Endothelial cell of umbilical vein (primary cell): ENCODE measurements around the gene NSD1. TPM values are rescaled to one million over a fixed set of nuclear protein-coding genes. Genes with fewer than 3 reads are reported as not detected.
"Not testable (repeated sequence)": the region's sequence is repeated elsewhere in the genome, so short reads cannot be mapped to it uniquely, and the experiment has no call there.

ENCODE experiments used
- BruUV-seq: library from RNA; stranded (reverse); fragments of 400-500 nt; replicated peaks from 2 replicates; lab custom pipeline; 2021; lab: Mats Ljungman, UMichigan
- CTCF ChIA-PET: fragments of 300-600, 350-600 bp; sonication (Branson Sonifier 250); formaldehyde crosslinking; loops from one replicate; lab custom pipeline; 2021; ENCODE audit warnings: antibody characterized with exemption, inconsistent platforms; lab: Charles Lee
- POLR2A ChIA-PET: fragments of 300-600, 350-600 bp; sonication (Branson Sonifier 250); formaldehyde crosslinking; loops from one replicate; lab custom pipeline; 2021; ENCODE audit warnings: antibody characterized with exemption, inconsistent platforms; lab: Charles Lee
- DNase-seq: peaks from one replicate; pipeline ENCODE4 v3.0.0-alpha.2; 2011; ENCODE audit warnings: low read depth, low spot score
- FAIRE-seq: peaks from 2 replicates; lab custom pipeline; 2011; peaks lifted over from hg19 to GRCh38; lab: Jason Lieb, UNC
- H2AFZ ChIP-seq: 2 replicates; pipeline ENCODE4 v1.6.0; 2012; ENCODE audit warnings: low read depth, low read length, control low read depth, inconsistent platforms
- H3K27ac ChIP-seq: 2 replicates; pipeline ENCODE4 v1.5.1; 2011; ENCODE audit warnings: low read depth, mild to moderate bottlenecking, control low read depth, low read length, moderate library complexity; ENCODE audit not compliant: insufficient read depth
- H3K27me3 ChIP-seq, 2 experiments: 2 replicates each; pipeline versions ENCODE4 v1.6.0 to v1.6.1; 2011; ENCODE audit warnings: low read length in 2 of 2, mixed read lengths in 1 of 2; ENCODE audit not compliant: control insufficient read depth in 2 of 2, insufficient read depth in 2 of 2
- H3K36me3 ChIP-seq, 2 experiments: 2 replicates in 1 of 2; 3 replicates in 1 of 2; pipeline ENCODE4 v1.5.1; 2011; ENCODE audit warnings: low read length in 2 of 2, mild to moderate bottlenecking in 1 of 2, moderate library complexity in 1 of 2; ENCODE audit not compliant: control insufficient read depth in 2 of 2, insufficient read depth in 2 of 2; ENCODE audit errors: extremely low read depth in 1 of 2
- H3K4me1 ChIP-seq: 3 replicates; pipeline ENCODE4 v1.5.1; 2011; ENCODE audit warnings: mild to moderate bottlenecking, low read length; ENCODE audit not compliant: control insufficient read depth, insufficient read depth; ENCODE audit errors: extremely low read depth
- H3K4me2 ChIP-seq: 2 replicates; pipeline ENCODE4 v1.6.1; 2011; ENCODE audit warnings: low read length, control low read depth, mixed read lengths; ENCODE audit not compliant: insufficient read depth
- H3K4me3 ChIP-seq, 3 experiments: fragments of 200-600 bp in 1 of 3; sonication (generic), shearing (Covaris generic) in 1 of 3; replicated peaks in 1 of 3; 2 replicates each; pipeline ENCODE4 v1.5.1; 2011 to 2016; ENCODE audit warnings: control low read depth in 3 of 3, low read length in 3 of 3, mild to moderate bottlenecking in 2 of 3, inconsistent platforms in 1 of 3, low read depth in 1 of 3, moderate library complexity in 1 of 3; ENCODE audit not compliant: insufficient read depth in 1 of 3
- H3K79me2 ChIP-seq: 2 replicates; pipeline ENCODE4 v1.6.0; 2012; ENCODE audit warnings: low read length, inconsistent platforms; ENCODE audit not compliant: control insufficient read depth, insufficient read depth
- H3K9ac ChIP-seq: replicated peaks from 2 replicates; pipeline ENCODE3; 2011; ENCODE audit warnings: low read length, control low read depth; ENCODE audit not compliant: insufficient read depth; ENCODE audit errors: extremely low read depth
- H3K9me1 ChIP-seq: replicated peaks from 3 replicates; pipeline ENCODE4 v1.6.0; 2011; ENCODE audit warnings: mild to moderate bottlenecking, low read length; ENCODE audit not compliant: control insufficient read depth, insufficient read depth; ENCODE audit errors: extremely low read depth
- H3K9me3 ChIP-seq: replicated peaks from 2 replicates; pipeline ENCODE4 v1.5.1; 2012; ENCODE audit warnings: low read length, inconsistent platforms; ENCODE audit not compliant: control insufficient read depth, insufficient read depth
- H4K20me1 ChIP-seq: replicated peaks from 2 replicates; pipeline ENCODE3; 2011; ENCODE audit warnings: mild to moderate bottlenecking, low read length; ENCODE audit not compliant: control insufficient read depth, insufficient read depth; ENCODE audit errors: extremely low read depth
- CTCF ChIP-seq, 2 donors: IDR thresholded peaks; 1 replicate in 1 of 2; 2 replicates in 1 of 2; pipeline ENCODE4 v1.5.1; 2011; ENCODE audit warnings: low read length in 2 of 2, mild to moderate bottlenecking in 2 of 2, moderate library complexity in 2 of 2, control low read depth in 1 of 2, inconsistent platforms in 1 of 2, low read depth in 1 of 2; ENCODE audit not compliant: insufficient read depth in 1 of 2; ENCODE audit errors: extremely low read depth in 1 of 2
- EZH2 ChIP-seq: IDR thresholded peaks from 2 replicates; pipeline ENCODE4 v1.6.1; 2012; ENCODE audit warnings: borderline replicate concordance, low read depth, mild to moderate bottlenecking, moderate library complexity, low read length, inconsistent platforms; ENCODE audit not compliant: severe bottlenecking
- FOS ChIP-seq: IDR thresholded peaks from 2 replicates; pipeline ENCODE4 v1.6.1; 2011; ENCODE audit warnings: mild to moderate bottlenecking, low read length, moderate library complexity, borderline replicate concordance; ENCODE audit not compliant: insufficient read depth
- GATA2 ChIP-seq: IDR thresholded peaks from 2 replicates; pipeline ENCODE4 v1.7.0; 2011; ENCODE audit warnings: low read depth, mild to moderate bottlenecking, moderate library complexity, mixed read lengths, low read length; ENCODE audit not compliant: insufficient read length, insufficient read depth
- JUN ChIP-seq: IDR thresholded peaks from 2 replicates; pipeline ENCODE4 v1.6.1; 2011; ENCODE audit warnings: borderline replicate concordance, low read depth; ENCODE audit not compliant: insufficient read length, insufficient read depth
- MAX ChIP-seq: IDR thresholded peaks from 2 replicates; pipeline ENCODE4 v1.6.1; 2011; ENCODE audit not compliant: insufficient read depth, insufficient read length
- MYC ChIP-seq: IDR thresholded peaks from one replicate; pipeline ENCODE4 v1.6.1; 2011; ENCODE audit warnings: mild to moderate bottlenecking, low read depth, low read length
- POLR2A ChIP-seq: IDR thresholded peaks from 2 replicates; pipeline ENCODE4 v1.6.1; 2012; ENCODE audit warnings: low read depth, mild to moderate bottlenecking, control low read depth, low read length
- POLR2AphosphoS5 ChIP-seq: IDR thresholded peaks from 2 replicates; pipeline ENCODE4 v1.6.1; 2012; ENCODE audit warnings: low read depth, mild to moderate bottlenecking, control low read depth, low read length, moderate library complexity; ENCODE audit not compliant: insufficient read depth
- dilution Hi-C: fragments of 300-500 bp; cut with MboI; formaldehyde crosslinking; loops from one replicate; pipeline ENCODE4 v1.15.0; 2019; ENCODE audit warnings: low sequenced_read_pairs; ENCODE audit not compliant: extremely low pct_ligation_motif_present
- intact Hi-C: fragments of 100-400 bp; cut with micrococcal nuclease; formaldehyde crosslinking; loops from one replicate; pipeline ENCODE4 v1.10.0; 2022
- polyA plus RNA-seq, 4 experiments: library from polyadenylated mRNA; depleted of rRNA in 3 of 4; stranded (reverse) in 3 of 4; unstranded in 1 of 4; fragments of >200 nt; gene quantifications; 2 replicates each; pipeline versions ENCODE4 v1.2.1 to v1.2.3, GENCODE V29; 2011 to 2012; ENCODE audit warnings: missing spikeins in 1 of 4
- total RNA-seq: library from RNA; stranded (reverse); gene quantifications from 2 replicates; pipeline ENCODE4 v1.2.3, GENCODE V29; 2021

Gene NSD1
- total and polyA plus RNA-seq, 2 donors (not counting 3 experiments of a cell fraction or from before 2014, with no cell fraction given): 14.4 to 90.4 TPM

GRCh38 chr5:177146891-177147638, 13.5 kb downstream of the NSD1 start:
- POLR2A ChIA-PET: no interaction called here
- BruUV-seq: no TSS peak

GRCh38 chr5:177150061-177150460, 16.5 kb downstream of the NSD1 start:
- CTCF ChIA-PET, POLR2A ChIA-PET: not testable (repeated sequence)

More at GRCh38 chr5:177146891-177147638, 13.5 kb downstream of the NSD1 start:
- Histone ChIP-seq H4K20me1 (no peaks in the 10 kb centered on the region), H3K36me3 (peaks cover 10 to 15% of the 10 kb centered on the region in 2 experiments), H2AFZ (no peak overlapping the region), H3K9ac (no peak overlapping the region), H3K79me2 (peaks cover 66% of the 10 kb centered on the region), H3K4me2 (no peak overlapping the region), H3K9me1 (no peaks in the 10 kb centered on the region), H3K4me1 (no peaks in the 10 kb centered on the region), H3K9me3 (no peaks in the 10 kb centered on the region), H3K4me3 (no peak overlapping the region), H3K27ac (no peak overlapping the region), H3K27me3 (no peaks in the 10 kb centered on the region)
- intact Hi-C loops: no loop called here
- DNase-seq (no peak), FAIRE-seq (peak; percentile 35)
- dilution Hi-C loops: no loop called here
- no peak for TF ChIP-seq MYC
- peak; percentile 26 for TF ChIP-seq JUN
- TF ChIP-seq CTCF (IDR thresholded peaks at IDR 0.05; ENCODE audit: extremely low read depth in 1 of 2, insufficient read depth in 1 of 2, low read depth in 1 of 2, low read length in 2 of 2): no peak
- peak; percentile 51 for TF ChIP-seq FOS
- TF ChIP-seq POLR2AphosphoS5: no peak
- TF ChIP-seq MAX: no peak
- no peak for TF ChIP-seq GATA2
- TF ChIP-seq POLR2A: no peak
- no peak for TF ChIP-seq EZH2
- CTCF ChIA-PET: interaction anchor here (0.8 kb wide), 1 partner anchor 33 kb away, joined by 5 read pairs; no protein-coding TSS in a partner anchor

More at GRCh38 chr5:177150061-177150460, 16.5 kb downstream of the NSD1 start:
- dilution Hi-C loops, H3K9me1 ChIP-seq, BruUV-seq, intact Hi-C loops, H4K20me1 ChIP-seq, H2AFZ ChIP-seq, H3K27me3 ChIP-seq, H3K4me2 ChIP-seq, H3K9ac ChIP-seq, DNase-seq, H3K27ac ChIP-seq, FAIRE-seq, H3K4me1 ChIP-seq, H3K9me3 ChIP-seq, H3K4me3 ChIP-seq: not testable (repeated sequence)
- Histone ChIP-seq H3K36me3 (peaks cover 6 to 16% of the 10 kb centered on the region in 2 experiments), H3K79me2 (peaks cover 73% of the 10 kb centered on the region)
